Measurements from ENCODE around the gene TMEM243.

- TF ChIP-seq CTCF (IDR thresholded peaks at IDR 0.05) (no peak), REST (IDR thresholded peaks at IDR 0.05; ENCODE audit: insufficient read depth in 1 of 2, low read depth in 2 of 2, low read length in 1 of 2) (no peak)
These were observed 14.6 kb downstream of the TMEM243 start for GRCh38 chr7:87204933-87205332.
